H1 (cell line): ENCODE measurements around the gene B3GALT6. TPM values are rescaled to one million over a fixed set of nuclear protein-coding genes. Genes with fewer than 3 reads are reported as not detected.

ENCODE experiments used
- CTCF ChIA-PET: fragments of 300-600 bp; sonication (Branson Sonifier 250); formaldehyde crosslinking; loops from one replicate; lab custom pipeline; 2021; ENCODE audit not compliant: partially characterized antibody; lab: Charles Lee
- POLR2A ChIA-PET: fragments of 300-600 bp; sonication (Branson Sonifier 250); formaldehyde crosslinking; loops from one replicate; lab custom pipeline; 2021; ENCODE audit warnings: inconsistent platforms; ENCODE audit not compliant: partially characterized antibody; lab: Charles Lee
- DNase-seq, 2 experiments: peaks; one replicate each; pipeline versions ENCODE4 v3.0.0 to v3.0.0-alpha.2; 2010 to 2022; ENCODE audit warnings: low spot score in 2 of 2, low read depth in 1 of 2, mixed read lengths in 1 of 2
- FAIRE-seq: peaks from 2 replicates; lab custom pipeline; 2011; peaks lifted over from hg19 to GRCh38; lab: Jason Lieb, UNC
- H2AFZ ChIP-seq: 2 replicates; pipeline ENCODE4 v1.8.1; 2012; ENCODE audit warnings: low read length, inconsistent platforms
- H2AK5ac ChIP-seq: 2 replicates; pipeline ENCODE4 v1.6.1; 2013; ENCODE audit warnings: low read depth, low read length
- H2BK120ac ChIP-seq: replicated peaks from 2 replicates; pipeline ENCODE3; 2013; ENCODE audit warnings: low read depth, low read length, inconsistent platforms
- H2BK12ac ChIP-seq: 2 replicates; pipeline ENCODE4 v1.6.1; 2013; ENCODE audit warnings: low read depth, low read length
- H2BK15ac ChIP-seq: 2 replicates; pipeline ENCODE4 v1.6.1; 2013; ENCODE audit warnings: low read length
- H2BK20ac ChIP-seq: 2 replicates; pipeline ENCODE4 v1.6.1; 2013; ENCODE audit warnings: low read length
- H2BK5ac ChIP-seq: 2 replicates; pipeline ENCODE4 v1.6.1; 2013; ENCODE audit warnings: low read depth, low read length
- H3K14ac ChIP-seq: 2 replicates; pipeline ENCODE4 v1.6.1; 2013; ENCODE audit warnings: inconsistent platforms; ENCODE audit not compliant: insufficient read length
- H3K18ac ChIP-seq: 2 replicates; pipeline ENCODE4 v1.6.1; 2013; ENCODE audit warnings: low read length; ENCODE audit errors: extremely low read depth
- H3K23ac ChIP-seq: 2 replicates; pipeline ENCODE4 v1.6.1; 2013; ENCODE audit warnings: inconsistent platforms; ENCODE audit not compliant: insufficient read length
- H3K23me2 ChIP-seq: 2 replicates; pipeline ENCODE4 v1.6.1; 2013; ENCODE audit warnings: low read depth, low read length
- H3K27ac ChIP-seq: 2 replicates; pipeline ENCODE4 v1.6.1; 2011; ENCODE audit warnings: low read depth, low read length, inconsistent platforms
- H3K27me3 ChIP-seq, 4 experiments: replicated peaks in 1 of 4; 1 replicate in 1 of 4; 2 replicates in 3 of 4; pipeline versions ENCODE4 v1.6.1 to v1.8.1; 2011 to 2013; ENCODE audit warnings: low read length in 3 of 4, mild to moderate bottlenecking in 3 of 4, inconsistent platforms in 2 of 4, mixed read lengths in 2 of 4, moderate library complexity in 1 of 4; ENCODE audit not compliant: control insufficient read depth in 3 of 4, insufficient read depth in 3 of 4; ENCODE audit errors: extremely low read depth in 1 of 4
- H3K36me3 ChIP-seq, 4 experiments: 2 replicates each; pipeline versions ENCODE4 v1.6.1 to v1.8.1; 2011 to 2013; ENCODE audit warnings: mild to moderate bottlenecking in 4 of 4, low read length in 3 of 4, moderate library complexity in 2 of 4, control low read depth in 1 of 4, inconsistent platforms in 1 of 4; ENCODE audit not compliant: insufficient read depth in 4 of 4, control insufficient read depth in 2 of 4
- H3K4ac ChIP-seq: replicated peaks from 2 replicates; pipeline ENCODE3; 2013; ENCODE audit warnings: low read length, low read depth, mixed read lengths, inconsistent platforms; ENCODE audit not compliant: insufficient read length
- H3K4me1 ChIP-seq, 4 experiments: replicated peaks in 1 of 4; 1 replicate in 1 of 4; 2 replicates in 3 of 4; pipeline versions ENCODE4 v1.6.1 to v1.8.1; 2011 to 2013; ENCODE audit warnings: low read length in 3 of 4, inconsistent platforms in 2 of 4, mixed read lengths in 1 of 4; ENCODE audit not compliant: insufficient read depth in 4 of 4, control insufficient read depth in 3 of 4
- H3K4me2 ChIP-seq, 2 experiments: 2 replicates each; pipeline versions ENCODE4 v1.6.1 to v1.8.1; 2011 to 2013; ENCODE audit warnings: low read depth in 2 of 2, low read length in 2 of 2, control low read depth in 1 of 2, inconsistent platforms in 1 of 2, mild to moderate bottlenecking in 1 of 2; ENCODE audit not compliant: insufficient read depth in 1 of 2
- H3K4me3 ChIP-seq, 4 experiments: fragments of 200-600, 300-600 bp in 1 of 4; sonication (generic), shearing (Covaris generic), sonication (Bioruptor Twin) in 1 of 4; 2 replicates each; pipeline versions ENCODE4 v1.5.1 to v1.8.1; 2011 to 2016; ENCODE audit warnings: low read length in 4 of 4, low read depth in 3 of 4, control low read depth in 2 of 4, inconsistent platforms in 2 of 4, mild to moderate bottlenecking in 2 of 4, mixed read lengths in 1 of 4, moderate library complexity in 1 of 4; ENCODE audit not compliant: insufficient read depth in 2 of 4; ENCODE audit errors: extremely low read depth in 1 of 4
- H3K56ac ChIP-seq: replicated peaks from 2 replicates; pipeline ENCODE3; 2013; ENCODE audit warnings: low read depth, mild to moderate bottlenecking, mixed read lengths, low read length, inconsistent platforms; ENCODE audit not compliant: insufficient read length
- H3K79me1 ChIP-seq: 2 replicates; pipeline ENCODE4 v1.6.1; 2013; ENCODE audit warnings: low read depth, low read length, control low read depth
- H3K79me2 ChIP-seq, 2 experiments: 2 replicates each; pipeline versions ENCODE4 v1.6.1 to v1.8.1; 2012 to 2013; ENCODE audit warnings: low read length in 2 of 2, mild to moderate bottlenecking in 2 of 2, inconsistent platforms in 1 of 2; ENCODE audit not compliant: insufficient read depth in 2 of 2, control insufficient read depth in 1 of 2
- H3K9ac ChIP-seq, 4 experiments: replicated peaks in 1 of 4; 1 replicate in 1 of 4; 2 replicates in 3 of 4; pipeline versions ENCODE4 v1.6.1 to v1.8.1; 2011 to 2013; ENCODE audit warnings: low read depth in 3 of 4, low read length in 3 of 4, control low read depth in 2 of 4, mild to moderate bottlenecking in 2 of 4, moderate library complexity in 2 of 4, inconsistent platforms in 1 of 4; ENCODE audit errors: extremely low read depth in 1 of 4
- H3K9me3 ChIP-seq, 2 experiments: 2 replicates each; pipeline versions ENCODE4 v1.6.1 to v1.8.1; 2012 to 2013; ENCODE audit warnings: mild to moderate bottlenecking in 2 of 2, moderate library complexity in 2 of 2, control low read depth in 1 of 2, inconsistent platforms in 1 of 2, low read depth in 1 of 2, low read length in 1 of 2, mixed read lengths in 1 of 2; ENCODE audit not compliant: insufficient read depth in 2 of 2
- H4K20me1 ChIP-seq, 2 experiments: replicated peaks in 1 of 2; 2 replicates each; pipeline versions ENCODE3 to v1.8.1; 2011 to 2013; ENCODE audit warnings: inconsistent platforms in 2 of 2, low read length in 2 of 2, mild to moderate bottlenecking in 1 of 2; ENCODE audit not compliant: insufficient read depth in 2 of 2, control insufficient read depth in 1 of 2
- H4K5ac ChIP-seq: 2 replicates; pipeline ENCODE4 v1.6.1; 2013; ENCODE audit warnings: low read length, low read depth, mixed read lengths, inconsistent platforms; ENCODE audit not compliant: insufficient read length
- H4K8ac ChIP-seq: 2 replicates; pipeline ENCODE4 v1.8.0; 2013; ENCODE audit warnings: mild to moderate bottlenecking, moderate library complexity, low read length, inconsistent platforms; ENCODE audit not compliant: insufficient read depth; ENCODE audit errors: extremely low read depth
- H4K91ac ChIP-seq: replicated peaks from 2 replicates; pipeline ENCODE3; 2013; ENCODE audit warnings: low read length, mixed read lengths, inconsistent platforms; ENCODE audit not compliant: insufficient read length
- EGR1 ChIP-seq: IDR thresholded peaks from 2 replicates; pipeline ENCODE4 v1.6.1; 2011; ENCODE audit warnings: low read depth, low read length, borderline replicate concordance
- KDM4A ChIP-seq: IDR thresholded peaks from one replicate; pipeline ENCODE4 v1.7.1; 2012; ENCODE audit warnings: low read depth, mild to moderate bottlenecking, moderate library complexity, low read length, inconsistent platforms; ENCODE audit not compliant: severe bottlenecking
- RAD21 ChIP-seq, 2 experiments: IDR thresholded peaks in 1 of 2; conservative IDR thresholded peaks in 1 of 2; 2 replicates each; pipeline ENCODE4 v1.6.1; 2011; ENCODE audit warnings: low read depth in 2 of 2, low read length in 2 of 2, improper control_type of control experiment in 1 of 2, inconsistent platforms in 1 of 2, mild to moderate bottlenecking in 1 of 2, moderate library complexity in 1 of 2
- RBBP5 ChIP-seq: IDR thresholded peaks from 2 replicates; pipeline ENCODE4 v1.7.1; 2012; ENCODE audit warnings: low read depth, mild to moderate bottlenecking, inconsistent platforms, low read length, moderate library complexity, borderline replicate concordance
- SUZ12 ChIP-seq: fragments of 200-600 bp; sonication (generic); IDR thresholded peaks from 2 replicates; pipeline ENCODE4 v1.6.1; 2012; ENCODE audit warnings: mild to moderate bottlenecking, inconsistent platforms, low read length, moderate library complexity, mixed read lengths
- TBP ChIP-seq: IDR thresholded peaks from 2 replicates; pipeline ENCODE4 v1.6.1; 2011; ENCODE audit warnings: low read depth, low read length, improper control_type of control experiment
- ZNF274 ChIP-seq: IDR thresholded peaks from 2 replicates; pipeline ENCODE4 v1.7.0; 2012; ENCODE audit warnings: low read length, borderline replicate concordance; ENCODE audit errors: extremely low read depth
- WGBS, 2 experiments: shearing (Covaris generic) in 1 of 2; methylation state at CpG; one replicate each; pipeline versions ENCODE4 v1.1.6 to v1.1.7; 2013 to 2015; ENCODE audit warnings: low lambda C conversion rate in 2 of 2, mixed read lengths in 2 of 2, inconsistent platforms in 1 of 2, low coverage in 1 of 2, missing lambda C conversion rate in 1 of 2; ENCODE audit not compliant: insufficient replicate concordance in 2 of 2, insufficient coverage in 1 of 2, insufficient read length in 1 of 2; ENCODE audit errors: extremely low coverage in 1 of 2, missing lambda C conversion rate in 1 of 2; 5-methylcytosine and 5-hydroxymethylcytosine counted together
- polyA plus RNA-seq, 7 experiments: library from polyadenylated mRNA; depleted of rRNA in 3 of 7; stranded (reverse) in 5 of 7; unstranded in 2 of 7; fragments of >200 nt in 5 of 7; fragments of 200-250 nt in 2 of 7; gene quantifications; 1 replicate in 5 of 7; 2 replicates in 1 of 7; 4 replicates in 1 of 7; pipeline versions ENCODE4 v1.2.1 to v1.2.3, GENCODE V29; 2011 to 2013; ENCODE audit warnings: missing spikeins in 2 of 7, mixed read lengths in 2 of 7
- total RNA-seq: library from RNA; stranded (reverse); fragmentation: NEBNext Ultra II Directional; extraction: Animal tissue kit (Norgen Biotek cat#: 25700); gene quantifications from 2 replicates; pipeline ENCODE4 v1.2.1, GENCODE V29; 2021
- TF ChIP-seq, protein P1 (sequence below): IDR thresholded peaks from 2 replicates; pipeline ENCODE4 v1.6.1; 2012; ENCODE audit warnings: inconsistent platforms
- TF ChIP-seq, protein P2 (sequence below): IDR thresholded peaks from 2 replicates; pipeline ENCODE4 v1.6.1; 2012; ENCODE audit warnings: low read length, inconsistent platforms

B3GALT6 gene
- total and polyA plus RNA-seq, 2 of the 8 experiments (the other 6 are each of a cell fraction or from before 2014, with no cell fraction given): 18.4 to 20.4 TPM

DNA sequence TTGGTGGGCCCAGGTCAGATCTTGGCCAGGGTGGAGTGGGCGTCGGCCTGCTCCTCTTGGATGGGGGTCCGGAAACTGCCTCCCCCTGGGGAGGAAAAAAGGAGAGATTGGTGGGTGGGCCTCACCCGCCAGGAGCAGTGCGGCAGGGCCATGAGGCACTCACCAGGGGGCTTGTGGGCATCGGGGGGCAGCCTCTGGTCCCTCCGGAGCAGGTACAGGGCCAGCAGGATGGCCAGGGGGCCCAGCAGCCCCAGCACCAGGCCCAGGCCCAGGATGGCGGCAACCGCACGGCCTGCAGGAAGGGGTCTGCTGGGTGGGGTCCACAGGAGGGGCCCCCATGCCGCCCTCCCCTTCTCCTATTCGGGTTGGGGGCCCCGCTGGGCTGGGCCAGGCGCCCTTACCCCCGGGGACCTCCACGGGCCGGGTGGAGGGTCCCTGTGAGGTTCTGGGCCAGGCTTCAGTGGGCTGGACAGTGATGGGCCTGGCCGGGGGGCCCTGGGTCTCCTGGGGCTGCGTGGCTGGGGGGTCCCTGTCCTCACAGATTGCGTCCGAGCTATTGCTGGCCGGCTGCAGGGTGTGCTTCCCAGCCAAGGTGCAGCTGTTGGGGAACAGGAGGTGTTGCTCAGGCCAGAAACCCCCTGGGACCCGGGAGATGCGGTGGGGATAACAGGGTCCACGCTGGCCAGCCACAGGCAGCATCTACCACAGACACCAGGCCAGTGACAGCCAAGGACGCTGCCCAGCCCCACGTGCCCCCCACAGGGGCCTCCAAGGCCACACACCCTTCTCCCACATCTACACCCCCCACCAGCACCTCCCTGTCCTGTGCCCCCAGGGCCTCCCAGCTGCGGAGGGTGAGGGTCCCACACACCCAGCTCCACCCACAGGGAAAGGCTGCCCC, 20.2 kb upstream of the B3GALT6 start:
- Histone ChIP-seq H3K4me3 (no peak overlapping the region), H3K4me1 (peaks cover 0 to 2% (median 1%) of the 10 kb centered on the region in 4 experiments; a peak in 5 of 7 replicates), H3K56ac (no peak overlapping the region), H4K5ac (no peak overlapping the region), H3K23me2 (no peaks in the 10 kb centered on the region), H3K4me2 (no peak overlapping the region), H2BK12ac (no peak overlapping the region), H3K9ac (no peak overlapping the region), H3K36me3 (no peaks in the 10 kb centered on the region; a peak in 1 of 8 replicates), H2AFZ (no peak overlapping the region), H3K27ac (no peak overlapping the region), H3K18ac (no peak overlapping the region), H4K8ac (no peak overlapping the region), H3K14ac (no peak overlapping the region), H4K91ac (no peak overlapping the region), H4K20me1 (peaks cover 3 to 6% of the 10 kb centered on the region in 2 experiments), H2BK5ac (no peak overlapping the region), H3K27me3 (peaks cover 0 to 4% (median 2%) of the 10 kb centered on the region in 4 experiments; a peak in 5 of 7 replicates), H3K23ac (no peak overlapping the region), H2BK120ac (no peak overlapping the region), H3K79me1 (no peaks in the 10 kb centered on the region), H3K79me2 (no peaks in the 10 kb centered on the region), H3K9me3 (no peaks in the 10 kb centered on the region), H2AK5ac (no peak overlapping the region), H2BK20ac (no peak overlapping the region), H3K4ac (no peak overlapping the region), H2BK15ac (no peak overlapping the region)
- POLR2A ChIA-PET: interaction anchor here (0.7 kb wide), 1 partner anchor 19 kb away, joined by 3 read pairs; the partner anchor contains the start of gene SDF4
- FAIRE-seq (no peak), DNase-seq (no peak)
- 80% methylated on average over 1 of the region's 28 CpGs; no CpG with 5 or more reads in 1 of the 2 experiments for WGBS, 2 experiments
- CTCF ChIA-PET: interaction anchor here (1.1 to 2.2 kb wide), 4 partner anchors 38 to 148 kb away, joined by 3 to 9 read pairs (median 4); partner anchors contain the start of gene TTLL10
- TF ChIP-seq RAD21 (IDR thresholded peaks at IDR 0.05 in 1 of 2, conservative IDR thresholded peaks at IDR 0.05 in 1 of 2; ENCODE audit: low read depth in 2 of 2, low read length in 2 of 2) (no peak), KDM4A (no peak), TBP (no peak), RBBP5 (no peak), EGR1 (no peak), SUZ12 (no peak), ZNF274 (no peak)
- TF ChIP-seq, protein P1, sequence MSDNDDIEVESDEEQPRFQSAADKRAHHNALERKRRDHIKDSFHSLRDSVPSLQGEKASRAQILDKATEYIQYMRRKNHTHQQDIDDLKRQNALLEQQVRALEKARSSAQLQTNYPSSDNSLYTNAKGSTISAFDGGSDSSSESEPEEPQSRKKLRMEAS: no peak
- TF ChIP-seq, protein P2, sequence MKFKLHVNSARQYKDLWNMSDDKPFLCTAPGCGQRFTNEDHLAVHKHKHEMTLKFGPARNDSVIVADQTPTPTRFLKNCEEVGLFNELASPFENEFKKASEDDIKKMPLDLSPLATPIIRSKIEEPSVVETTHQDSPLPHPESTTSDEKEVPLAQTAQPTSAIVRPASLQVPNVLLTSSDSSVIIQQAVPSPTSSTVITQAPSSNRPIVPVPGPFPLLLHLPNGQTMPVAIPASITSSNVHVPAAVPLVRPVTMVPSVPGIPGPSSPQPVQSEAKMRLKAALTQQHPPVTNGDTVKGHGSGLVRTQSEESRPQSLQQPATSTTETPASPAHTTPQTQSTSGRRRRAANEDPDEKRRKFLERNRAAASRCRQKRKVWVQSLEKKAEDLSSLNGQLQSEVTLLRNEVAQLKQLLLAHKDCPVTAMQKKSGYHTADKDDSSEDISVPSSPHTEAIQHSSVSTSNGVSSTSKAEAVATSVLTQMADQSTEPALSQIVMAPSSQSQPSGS: no peak
